ENCODE data around the gene ADORA2B.
"Not testable (repeated sequence)": the region's sequence is repeated elsewhere in the genome, so short reads cannot be mapped to it uniquely, and the experiment has no call there.

Gene ADORA2B

DNA sequence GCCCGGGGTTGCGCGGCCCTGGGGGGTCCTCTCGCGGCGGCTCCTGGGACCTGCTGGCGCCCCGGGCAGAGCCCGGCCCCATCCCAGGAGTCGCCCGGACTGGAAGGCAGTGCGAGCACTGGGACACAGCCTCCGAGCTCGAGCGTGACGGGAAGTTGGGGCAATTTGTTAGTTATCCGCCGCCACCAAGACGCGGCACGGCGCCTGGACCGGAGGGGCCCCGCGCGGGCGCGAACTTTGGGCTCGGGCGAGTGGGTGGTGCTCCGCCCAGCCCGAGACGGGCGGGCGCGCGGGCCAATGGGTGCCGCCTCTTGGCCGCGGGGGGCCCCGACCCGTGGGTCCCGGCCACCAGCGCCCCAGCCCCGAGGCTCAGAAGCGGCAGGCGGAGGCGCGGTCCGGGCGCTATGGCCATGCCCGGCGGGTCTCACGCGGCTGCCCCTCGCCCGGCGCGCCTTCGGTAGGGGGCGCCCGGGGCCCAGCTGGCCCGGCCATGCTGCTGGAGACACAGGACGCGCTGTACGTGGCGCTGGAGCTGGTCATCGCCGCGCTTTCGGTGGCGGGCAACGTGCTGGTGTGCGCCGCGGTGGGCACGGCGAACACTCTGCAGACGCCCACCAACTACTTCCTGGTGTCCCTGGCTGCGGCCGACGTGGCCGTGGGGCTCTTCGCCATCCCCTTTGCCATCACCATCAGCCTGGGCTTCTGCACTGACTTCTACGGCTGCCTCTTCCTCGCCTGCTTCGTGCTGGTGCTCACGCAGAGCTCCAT lies at the start of gene ADORA2B:
ADORA2B (plus strand) TSS at position 372 of the 768 bp plus-strand sequence; CDS start at position 491, 119 bp downstream.
- FAIRE-seq: no peak

DNA sequence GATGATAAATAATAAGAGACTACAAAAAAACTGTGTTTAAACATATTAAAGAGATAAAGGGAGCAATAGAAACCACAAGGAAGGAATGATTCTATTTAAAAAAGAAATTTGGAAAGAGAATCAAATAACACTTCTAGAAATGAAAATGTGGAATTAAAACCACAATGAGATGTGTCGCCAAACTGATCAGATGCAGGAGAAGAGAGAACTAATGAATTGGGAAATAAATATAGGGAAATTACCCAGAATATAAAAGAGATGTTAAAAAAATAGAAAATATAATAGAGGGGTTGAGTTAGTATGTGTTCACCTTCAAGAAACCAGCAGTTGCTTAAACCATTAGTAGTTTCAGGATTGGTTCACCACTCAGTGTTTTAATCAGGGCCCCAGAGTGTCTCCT lies 48.7 kb upstream of the ADORA2B start:
- no peak for FAIRE-seq

DNA sequence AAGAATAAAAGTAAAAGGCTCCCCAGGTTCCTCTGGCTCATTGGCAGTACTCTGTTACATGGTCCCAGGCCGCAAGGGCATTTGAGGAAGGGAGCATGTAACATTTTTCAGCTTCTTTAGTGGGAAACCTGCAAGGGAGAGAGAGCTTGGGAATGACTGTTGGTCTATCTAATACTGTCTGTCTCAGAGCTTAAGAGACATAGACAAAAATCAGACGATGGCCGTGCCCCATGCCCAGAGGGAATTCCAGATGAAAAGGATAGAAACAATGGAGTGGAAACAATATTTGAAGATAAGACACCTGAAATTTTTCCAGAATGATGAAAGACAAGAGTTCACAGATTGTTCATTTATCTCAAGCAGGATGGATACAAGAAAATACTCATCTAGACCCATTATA lies 48.1 kb upstream of the ADORA2B start:
- FAIRE-seq: no peak

DNA sequence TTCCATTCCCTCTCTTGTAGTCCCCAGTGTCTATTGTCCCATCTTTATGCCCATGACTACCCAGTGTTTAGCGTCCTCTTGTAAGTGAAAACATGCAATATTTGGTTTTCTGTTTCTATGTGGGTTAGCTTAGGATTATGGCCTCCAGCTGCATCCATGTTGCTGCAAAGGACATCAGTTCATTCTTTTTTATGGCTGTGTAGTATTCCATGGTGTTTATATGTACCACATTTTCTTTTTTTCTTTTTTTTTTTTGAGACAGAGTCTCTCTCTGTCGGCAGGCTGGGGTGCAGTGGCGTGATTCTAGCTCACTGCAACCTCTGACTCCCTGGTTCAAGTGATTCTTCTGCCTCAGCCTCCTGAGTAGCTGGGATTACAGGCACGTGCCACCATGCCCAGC lies 45.3 kb upstream of the ADORA2B start:
- not testable (repeated sequence) for FAIRE-seq

DNA sequence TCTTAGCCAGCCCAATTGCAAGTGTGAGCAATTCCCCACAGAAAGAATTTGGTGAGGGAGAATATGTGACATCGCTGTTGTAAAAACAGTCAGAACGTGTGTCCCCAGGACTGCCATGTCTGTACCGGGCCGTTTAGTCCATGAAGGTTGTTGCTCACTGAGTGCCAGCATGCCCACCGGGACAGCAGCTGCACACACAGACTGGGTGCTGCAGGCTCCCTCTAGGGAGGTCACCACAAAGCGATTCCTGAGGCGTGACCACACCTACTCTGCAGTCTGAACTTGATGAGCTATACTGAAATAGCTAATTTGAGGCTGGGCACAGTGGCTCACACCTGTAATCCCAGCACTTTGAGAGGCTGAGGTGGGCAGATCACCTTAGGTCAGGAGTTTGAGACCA lies 44.1 kb upstream of the ADORA2B start:
- FAIRE-seq: no peak

DNA sequence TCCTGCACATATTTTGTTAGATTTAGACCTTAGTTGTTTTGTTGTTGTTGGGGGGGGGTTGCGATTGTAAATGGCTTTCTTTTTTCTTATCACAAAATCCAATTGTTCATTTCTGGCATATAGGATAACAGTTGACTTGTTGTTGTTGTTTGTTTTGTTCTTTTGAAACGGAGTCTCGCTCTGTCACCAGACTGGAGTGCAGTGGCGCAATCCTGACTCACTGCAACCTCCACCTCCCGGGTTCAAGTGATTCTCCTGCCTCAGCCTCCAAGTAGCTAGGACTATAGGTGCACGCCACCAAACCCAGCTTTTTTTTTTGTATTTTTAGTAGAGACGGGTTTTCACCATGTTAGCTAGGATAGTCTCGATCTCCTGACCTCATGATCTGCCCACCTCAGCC lies 39.7 kb upstream of the ADORA2B start:
- FAIRE-seq: not testable (repeated sequence)

DNA sequence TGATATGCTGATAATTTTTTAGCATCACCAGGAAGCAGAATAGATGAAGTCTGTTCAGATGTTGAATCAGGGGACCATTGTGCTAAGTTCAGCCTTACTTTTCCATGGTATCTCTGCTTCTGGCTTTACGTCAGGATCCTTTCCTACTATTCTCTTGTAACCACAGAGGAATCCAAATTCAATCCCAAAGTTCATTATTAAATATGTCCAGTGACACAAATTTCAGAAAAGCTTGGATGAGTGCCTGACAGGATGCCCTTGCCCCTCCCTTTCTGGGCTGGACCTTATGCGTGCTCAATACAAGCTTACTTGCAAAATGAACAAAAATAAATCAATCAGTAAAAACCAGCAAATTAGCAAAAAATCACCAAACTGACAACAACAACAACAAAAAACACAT lies 37.6 kb upstream of the ADORA2B start:
- no peak for FAIRE-seq

DNA sequence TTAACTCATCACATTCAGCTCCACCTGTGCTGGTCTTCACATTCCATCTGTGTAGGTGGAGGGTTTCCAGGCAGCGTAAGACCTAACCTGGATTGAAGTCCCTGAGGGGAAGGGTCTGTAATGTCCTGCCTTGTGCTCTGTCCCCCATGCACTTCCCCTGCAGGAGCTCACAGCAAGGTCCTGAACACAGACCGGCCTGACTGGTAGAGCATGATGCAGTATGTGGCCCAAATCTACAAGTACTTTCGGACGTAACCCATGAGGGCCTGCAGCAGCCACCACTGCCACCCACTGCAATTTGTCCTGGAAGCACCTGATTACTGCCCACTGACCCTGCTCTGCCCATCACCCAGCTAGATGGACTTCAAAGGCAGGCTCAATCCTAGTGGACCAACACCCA lies 36.6 kb upstream of the ADORA2B start:
- FAIRE-seq: no peak

DNA sequence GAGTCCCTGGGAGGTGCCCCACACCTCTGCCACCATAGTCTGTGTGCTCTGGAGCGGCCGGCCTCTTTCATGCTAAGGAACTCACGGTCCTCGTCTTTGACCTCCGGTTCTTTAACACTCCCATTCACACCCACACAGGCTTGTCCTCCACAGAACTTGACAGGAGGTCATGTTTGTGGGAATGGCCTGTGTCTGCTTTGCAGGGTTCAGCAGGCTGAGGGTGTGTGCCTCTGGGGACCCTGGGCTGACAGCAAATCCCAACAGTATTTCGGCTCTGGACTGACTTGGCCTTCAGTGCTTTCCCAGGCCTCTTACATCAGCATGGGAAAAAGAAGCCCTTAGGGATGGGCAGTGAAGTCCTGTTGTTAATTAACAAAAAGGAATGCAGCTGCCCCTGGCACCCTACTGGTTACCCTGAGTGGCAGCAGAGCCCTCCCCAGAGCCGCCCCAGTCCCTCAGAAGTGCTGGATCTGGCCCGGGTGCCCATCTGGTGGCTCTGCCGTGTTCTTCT lies 35.4 kb upstream of the ADORA2B start:
- no peak for FAIRE-seq

DNA sequence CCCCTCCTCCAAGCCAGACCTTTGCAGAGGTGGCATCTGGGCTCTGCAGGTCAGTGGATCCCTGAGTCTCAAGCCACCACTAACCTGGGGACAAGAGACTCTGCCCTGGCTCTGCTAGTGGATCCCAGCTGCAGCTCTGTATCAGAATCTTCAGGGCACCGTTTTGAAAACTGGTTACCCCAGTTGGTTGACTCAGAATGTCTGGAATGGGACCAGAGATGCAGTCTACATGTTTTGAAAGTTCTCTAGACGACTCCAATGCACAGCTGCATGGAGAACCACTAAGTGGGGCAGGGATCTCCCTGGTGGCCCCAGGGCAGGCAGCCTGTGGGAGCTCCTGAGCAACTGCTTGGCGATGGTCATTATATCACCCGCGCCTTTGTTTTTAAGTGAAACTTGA lies 34.1 kb upstream of the ADORA2B start:
- no peak for FAIRE-seq

DNA sequence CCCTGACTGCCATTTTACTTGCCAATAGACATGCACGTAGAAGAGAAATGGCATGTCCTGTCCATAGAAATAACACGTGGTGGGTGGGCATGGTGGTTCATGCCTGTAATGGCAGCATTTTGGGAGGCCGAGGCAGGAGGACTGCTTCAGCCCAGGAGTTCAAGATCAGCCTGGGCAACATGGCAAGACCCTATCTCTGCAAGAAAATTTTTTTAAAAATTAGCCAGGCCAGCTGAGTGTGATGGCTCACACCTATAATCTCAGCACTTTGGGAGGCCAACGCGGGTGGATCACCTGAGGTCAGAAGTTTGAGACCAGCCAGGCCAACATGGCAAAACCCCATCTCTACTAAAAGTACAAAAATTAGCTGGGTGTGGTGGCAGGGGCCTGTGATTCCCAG lies 33.2 kb upstream of the ADORA2B start:
- FAIRE-seq: not testable (repeated sequence)

DNA sequence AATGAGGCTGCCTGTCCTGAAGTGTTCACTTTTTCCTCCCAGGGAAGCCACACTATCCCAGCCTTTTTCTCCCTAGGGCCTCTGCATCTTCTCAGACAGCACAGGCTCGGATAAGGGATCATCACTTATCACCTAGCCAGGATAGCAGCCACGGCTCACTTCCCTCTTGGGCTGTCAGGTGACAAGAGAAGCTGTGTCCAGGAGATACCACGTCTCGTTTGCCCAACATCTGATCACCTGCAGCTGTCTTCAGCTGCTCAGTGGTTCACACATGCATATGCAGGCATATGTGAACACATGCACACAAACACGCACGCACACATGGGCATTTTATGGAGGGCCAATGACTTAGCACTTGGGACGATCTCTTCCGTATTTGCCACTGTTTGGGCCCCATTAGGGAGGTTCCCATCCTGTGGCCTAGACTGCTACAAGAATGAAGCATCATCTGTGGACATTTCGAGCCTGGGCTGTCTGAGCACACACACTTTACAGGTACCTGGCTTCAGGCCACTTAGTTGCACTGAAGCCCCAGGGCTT lies 32.4 kb upstream of the ADORA2B start:
- FAIRE-seq: no peak

DNA sequence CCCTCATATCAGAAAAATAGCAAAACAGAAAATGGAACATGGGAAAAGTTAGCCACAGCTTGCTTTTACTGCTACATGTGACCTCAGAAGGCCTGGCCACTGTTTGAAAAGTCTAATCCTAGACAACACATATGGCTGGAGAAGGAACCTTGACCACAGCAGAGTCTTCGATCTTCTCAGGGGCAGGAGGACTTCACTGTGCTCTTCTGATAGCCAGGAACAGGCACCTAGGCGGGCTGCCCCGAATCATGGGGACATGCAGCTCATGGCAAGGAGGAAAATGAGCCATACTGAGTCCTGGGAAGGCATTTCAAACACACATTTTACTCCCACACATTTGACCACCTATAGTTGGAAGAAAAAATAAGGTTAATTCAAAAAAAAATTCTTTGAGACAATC lies 31.1 kb upstream of the ADORA2B start:
- no peak for FAIRE-seq

DNA sequence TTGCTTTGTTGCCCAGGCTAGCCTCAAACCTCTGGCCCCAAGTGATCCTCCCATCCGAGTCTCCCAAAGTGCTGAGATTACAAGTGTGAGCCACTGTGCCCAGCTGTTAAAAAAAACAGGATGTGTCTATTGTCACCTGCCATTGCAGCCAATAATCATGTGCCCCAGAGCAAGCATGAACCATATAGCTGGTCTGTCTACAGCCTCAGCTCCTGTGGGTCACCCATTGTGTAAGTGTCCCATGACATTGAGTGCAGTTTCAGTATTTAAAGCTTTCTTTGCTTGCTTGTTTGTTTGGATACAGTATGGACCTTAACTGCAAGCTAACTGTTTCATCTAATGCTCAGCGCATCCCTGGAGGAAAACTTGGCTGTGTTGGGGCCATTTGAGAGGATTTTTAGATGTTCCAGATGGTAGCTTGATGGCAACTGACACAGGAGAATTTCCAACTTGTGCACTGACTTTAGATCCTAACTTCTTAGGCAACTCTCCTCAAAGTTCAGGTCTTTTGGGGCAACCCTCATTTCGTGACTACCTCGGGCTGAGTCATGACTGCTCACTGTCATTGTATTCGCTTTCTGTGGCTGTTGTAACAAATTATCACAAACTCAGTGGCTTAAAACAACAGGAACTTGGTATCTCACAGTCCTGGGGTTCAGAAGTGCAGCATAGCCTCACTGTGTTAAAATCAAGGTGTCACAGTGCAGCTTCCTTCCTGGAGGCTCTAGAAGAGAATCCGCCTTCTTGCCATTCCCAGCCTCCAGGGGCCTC lies 30.3 kb upstream of the ADORA2B start:
- no peak for FAIRE-seq

DNA sequence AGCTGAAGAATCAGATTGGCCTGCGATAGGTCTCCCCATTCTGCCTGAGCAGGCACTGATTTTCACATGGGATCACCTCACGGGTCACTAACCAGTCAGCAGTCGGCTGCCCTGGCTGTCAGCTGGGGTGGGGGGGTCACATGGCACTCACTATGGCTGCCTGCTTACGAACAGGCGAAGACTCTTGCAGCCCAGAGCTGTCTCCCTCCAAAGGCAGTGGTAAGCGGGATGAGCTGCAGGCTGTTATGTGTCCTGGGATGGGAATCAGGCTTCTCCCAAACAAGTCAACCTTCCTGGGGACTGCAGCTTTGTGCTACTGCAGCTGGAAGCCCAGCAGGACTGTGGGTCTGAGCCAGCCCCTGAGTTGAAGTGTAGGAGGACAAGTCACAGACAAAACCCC lies 29.0 kb upstream of the ADORA2B start:
- no peak for FAIRE-seq

DNA sequence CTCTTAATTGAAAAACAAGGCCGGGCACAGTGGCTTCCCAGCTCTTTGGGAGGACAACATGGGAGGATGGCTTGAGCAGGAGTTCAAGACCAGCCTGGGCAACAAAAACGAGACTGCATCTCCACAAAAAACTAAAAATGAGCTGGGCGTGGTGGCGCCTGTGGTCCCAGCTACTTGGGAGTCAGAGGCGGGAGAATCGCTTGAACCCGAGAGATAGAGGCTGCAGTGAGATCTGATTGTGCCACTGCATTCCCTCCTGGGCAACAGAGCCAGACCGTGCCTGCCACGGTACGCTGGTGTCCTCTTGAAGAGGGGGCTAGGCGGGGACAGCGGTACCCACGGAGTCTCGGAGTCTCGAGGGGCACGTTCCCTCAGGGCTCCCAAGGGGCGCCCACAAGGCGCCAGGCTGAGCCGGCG lies 27.9 kb upstream of the ADORA2B start:
- FAIRE-seq: no peak

DNA sequence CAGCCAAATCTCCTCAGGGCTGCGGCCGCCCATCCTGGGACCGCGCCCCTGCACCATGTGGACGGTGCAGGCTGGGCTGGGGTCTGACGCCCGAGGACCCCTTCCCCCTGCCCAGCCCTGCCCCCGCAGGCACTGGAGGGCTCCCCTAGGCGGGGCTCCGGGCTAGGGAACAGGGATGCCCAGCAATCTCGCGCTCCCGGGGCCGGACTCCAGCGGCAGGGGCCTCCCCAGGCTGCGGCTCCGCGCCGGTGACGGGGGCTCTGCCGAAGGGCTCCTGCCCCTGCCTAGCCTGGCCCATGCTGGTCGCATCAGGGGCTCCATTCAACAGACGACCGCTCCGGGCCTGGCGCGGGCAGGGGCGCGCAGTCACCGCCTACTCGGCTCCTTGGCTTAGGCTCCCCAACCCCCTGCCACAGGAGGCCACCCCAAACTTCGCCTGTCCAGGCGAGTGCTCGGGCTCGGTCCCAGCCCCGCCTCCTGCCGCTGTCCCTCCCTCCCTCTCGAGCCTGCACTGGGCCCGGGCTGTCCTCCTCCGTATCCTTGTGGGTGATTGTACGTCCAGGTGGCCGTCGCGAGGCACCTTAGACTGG lies 27.4 kb upstream of the ADORA2B start:
- no peak for FAIRE-seq

DNA sequence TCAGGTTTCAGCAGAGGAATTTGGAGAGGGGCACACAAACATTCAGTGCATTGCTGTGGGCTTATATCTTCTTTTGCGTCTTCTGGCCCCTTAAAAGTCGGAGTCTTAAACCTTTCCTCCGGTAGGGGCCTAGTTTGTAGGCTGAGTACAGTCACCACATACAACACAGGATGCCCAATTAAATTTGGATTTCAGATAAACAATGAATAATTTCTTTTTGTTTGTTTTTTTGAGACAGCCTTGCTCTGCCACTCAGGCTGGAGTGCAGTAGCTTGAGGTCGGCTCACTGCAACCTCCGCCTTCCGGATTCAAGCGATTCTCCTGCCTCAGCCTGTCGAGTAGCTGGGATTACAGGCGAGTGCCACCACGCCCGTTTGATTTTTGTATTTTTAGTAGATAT lies 26.7 kb upstream of the ADORA2B start:
- FAIRE-seq: no peak

DNA sequence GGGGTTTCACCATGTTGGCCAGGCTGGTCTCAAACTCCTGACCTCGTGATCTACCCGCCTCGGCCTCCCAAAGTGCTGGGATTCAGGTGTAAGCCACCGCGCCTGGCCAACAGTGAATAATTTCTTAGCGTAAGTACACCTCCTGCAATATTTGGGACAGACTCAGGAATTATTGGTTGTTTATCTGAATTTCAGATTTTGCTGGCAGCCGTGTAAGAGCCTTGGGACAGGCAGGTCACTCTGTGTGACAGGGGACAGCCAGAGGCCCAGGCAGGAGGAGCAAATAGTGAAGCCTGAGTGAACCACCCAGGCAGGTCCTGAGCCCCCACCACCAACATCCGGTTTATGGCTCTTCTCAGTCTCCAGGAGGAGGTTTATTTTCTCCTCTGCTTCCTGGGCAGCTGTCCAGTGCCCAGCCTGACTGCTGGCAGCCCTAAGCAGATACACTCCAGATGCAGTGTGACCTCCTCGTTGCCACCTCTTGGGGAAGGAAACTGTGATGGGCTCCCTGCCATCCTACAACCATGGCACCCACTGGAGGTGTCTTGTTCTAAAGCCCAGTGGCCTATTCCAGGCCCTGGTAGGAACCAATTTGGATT lies 26.2 kb upstream of the ADORA2B start:
- no peak for FAIRE-seq

DNA sequence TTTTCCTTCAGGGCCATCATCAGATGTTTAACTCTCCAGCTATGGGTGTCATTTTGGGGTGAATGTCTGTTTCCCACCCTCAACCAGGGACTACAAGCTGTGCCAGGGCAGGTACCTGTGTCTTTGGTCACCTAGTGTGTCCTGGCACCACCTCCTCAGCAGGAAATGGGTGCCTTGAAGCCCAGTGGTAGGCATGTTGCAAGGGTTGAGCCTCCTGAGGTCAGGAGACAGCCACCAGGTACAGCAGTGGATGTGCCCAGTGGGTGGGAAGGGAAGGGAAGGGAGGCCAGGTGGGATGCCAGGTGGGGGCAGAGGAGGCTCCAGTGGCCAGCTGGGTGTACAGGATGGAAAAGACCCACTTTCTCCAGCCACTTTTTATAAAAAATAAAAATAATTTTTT lies 25.5 kb upstream of the ADORA2B start:
- no peak for FAIRE-seq

DNA sequence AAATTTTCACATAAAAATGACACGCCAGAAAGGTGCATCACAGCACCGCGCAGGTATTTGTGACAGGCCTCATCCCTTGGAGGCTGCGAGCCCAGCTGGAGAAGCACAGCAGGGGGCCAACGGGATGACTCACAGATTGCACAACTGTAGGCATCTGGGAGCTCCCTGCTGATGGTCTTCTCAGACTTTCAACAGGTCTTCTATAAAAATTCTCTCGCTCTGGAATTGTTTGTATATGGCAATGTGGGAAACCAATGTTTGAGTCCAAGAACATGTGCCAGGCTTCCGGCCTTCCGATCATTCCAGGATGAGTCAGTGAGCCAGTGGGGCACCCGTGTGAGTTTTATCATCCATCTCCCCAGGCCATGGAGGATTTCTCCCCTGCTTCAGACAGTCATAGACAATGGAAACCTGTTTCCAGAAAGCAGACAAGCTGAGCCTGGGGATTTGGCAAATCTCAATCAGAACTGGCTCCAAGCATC lies 24.1 kb upstream of the ADORA2B start:
- no peak for FAIRE-seq

DNA sequence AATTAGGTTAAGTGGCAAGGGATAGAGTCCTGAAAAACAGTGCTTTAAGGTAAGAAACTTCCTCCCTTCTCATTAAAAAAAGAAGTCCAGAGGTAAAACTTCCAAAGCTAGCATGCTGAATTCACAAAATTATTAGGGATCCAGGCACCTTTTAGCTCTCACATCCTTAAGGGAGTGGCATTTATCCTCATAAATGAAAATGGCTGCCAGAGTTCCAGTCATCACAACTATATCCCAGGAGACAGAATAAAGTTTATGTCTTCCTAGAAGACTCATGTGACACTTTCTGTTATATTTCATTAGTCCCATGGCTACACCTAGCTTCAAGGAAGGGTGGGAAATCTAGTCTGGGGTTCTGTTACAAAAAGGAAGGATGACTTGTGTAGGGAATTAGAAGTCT lies 23.3 kb upstream of the ADORA2B start:
- FAIRE-seq: no peak

DNA sequence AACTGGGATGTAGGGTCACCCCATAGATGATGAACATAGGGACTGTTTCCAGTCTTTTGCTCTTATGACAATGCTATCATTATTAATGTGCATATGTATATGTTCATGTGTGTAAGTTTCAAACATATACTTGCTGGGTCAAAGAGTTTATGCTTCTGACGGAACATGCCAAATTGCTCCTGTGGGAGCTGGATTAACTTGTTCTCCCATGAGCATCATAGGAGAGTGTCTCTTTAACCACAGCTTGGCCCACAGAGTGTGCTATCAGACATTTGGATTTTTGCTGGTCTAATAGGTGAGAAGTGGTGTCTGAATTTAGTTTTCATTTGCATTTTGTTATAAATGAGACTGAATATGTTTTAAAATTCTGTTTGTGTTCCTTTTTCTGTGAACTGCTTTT lies 22.3 kb upstream of the ADORA2B start:
- FAIRE-seq: no peak
